NB4 (cell line): Measurements from ENCODE around the gene SPHK1.

Experiments used
- DNase-seq: peaks from one replicate; pipeline ENCODE4 v3.0.0; 2010; ENCODE audit warnings: low read depth
- H3K4me3 ChIP-seq: one replicate; pipeline ENCODE4 v1.5.1; 2011; ENCODE audit warnings: mild to moderate bottlenecking, low read depth, low read length, moderate library complexity
- CTCF ChIP-seq: IDR thresholded peaks from one replicate; pipeline ENCODE4 v1.5.1; 2012; ENCODE audit warnings: low read depth, low read length
- MAX ChIP-seq: IDR thresholded peaks from 2 replicates; pipeline ENCODE4 v1.6.1; 2011; ENCODE audit warnings: low read depth, low read length
- MYC ChIP-seq: IDR thresholded peaks from 2 replicates; pipeline ENCODE4 v1.6.1; 2011; ENCODE audit warnings: low read depth, low read length
- POLR2A ChIP-seq: IDR thresholded peaks from 2 replicates; pipeline ENCODE4 v1.6.1; 2011; ENCODE audit warnings: mild to moderate bottlenecking; ENCODE audit not compliant: insufficient read length; ENCODE audit errors: extremely low read depth

Gene SPHK1

GRCh38 chr17:76376318-76377133, 7.9 kb upstream of the SPHK1 start:
- no peak for DNase-seq
- TF ChIP-seq POLR2A = no peak
- TF ChIP-seq CTCF = no peak
- TF ChIP-seq MAX = no peak
- TF ChIP-seq MYC = no peak
- H3K4me3 ChIP-seq = no peak overlapping the region

- no peak for DNase-seq
- H3K4me3 ChIP-seq = no peak overlapping the region
- TF ChIP-seq CTCF (no peak), POLR2A (no peak), MYC (no peak), MAX (no peak)
Observed at GRCh38 chr17:76378548-76379274, 5.7 kb upstream of the SPHK1 start.

GRCh38 chr17:76379275-76379641, 5.2 kb upstream of the SPHK1 start:
- DNase-seq = no peak
- no peak overlapping the region for H3K4me3 ChIP-seq
- TF ChIP-seq CTCF (no peak), MAX (no peak), MYC (no peak), POLR2A (no peak)

- TF ChIP-seq MAX = no peak
- no peak for TF ChIP-seq POLR2A
- no peak for TF ChIP-seq MYC
- TF ChIP-seq CTCF = no peak
- DNase-seq = no peak
- H3K4me3 ChIP-seq = no peak overlapping the region
Observed at GRCh38 chr17:76379646-76380376, 4.6 kb upstream of the SPHK1 start.

GRCh38 chr17:76381633-76382350, 2.6 kb upstream of the SPHK1 start:
- peak; percentile 52 for DNase-seq
- no peak overlapping the region for H3K4me3 ChIP-seq
- TF ChIP-seq MYC (no peak), CTCF (no peak)
